HG02798 (cell line): ENCODE results near the gene DUSP16.
"Not testable (repeated sequence)": the region's sequence is repeated elsewhere in the genome, so short reads cannot be mapped to it uniquely, and the experiment has no call there.

Source experiments
- ATAC-seq: cut with Tn5 transposase; IDR thresholded peaks from one replicate; pipeline ENCODE4 v1.9.1; 2021; ENCODE audit warnings: mild to moderate bottlenecking; ENCODE audit not compliant: unreplicated experiment, poor library complexity

The DUSP16 gene

GRCh38 chr12:12474931-12475795, 87.5 kb downstream of the DUSP16 start:
- ATAC-seq: peak; percentile 94

DNA sequence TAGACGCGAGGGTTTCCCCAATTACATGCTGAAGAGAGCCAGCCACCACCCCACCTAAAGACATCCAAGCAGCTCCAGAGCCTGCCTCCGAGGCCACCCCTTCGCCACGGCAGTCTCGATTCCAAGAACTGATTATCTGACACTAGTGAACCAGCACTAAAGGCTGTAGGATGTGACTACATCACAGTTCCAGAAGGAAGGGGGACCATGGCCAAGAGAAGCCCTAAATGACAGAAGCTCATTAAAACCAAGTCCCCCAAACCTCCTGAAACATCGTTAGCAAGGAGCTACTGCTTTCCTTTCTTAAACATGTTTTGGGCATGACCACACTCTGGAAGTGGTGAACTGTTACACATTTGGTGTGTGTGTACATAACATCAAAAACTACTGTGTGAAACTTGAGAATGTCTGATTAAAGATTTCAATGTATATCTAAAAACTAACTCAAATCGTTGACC, 88.2 kb downstream of the DUSP16 start:
- ATAC-seq: peak; percentile 17

DNA sequence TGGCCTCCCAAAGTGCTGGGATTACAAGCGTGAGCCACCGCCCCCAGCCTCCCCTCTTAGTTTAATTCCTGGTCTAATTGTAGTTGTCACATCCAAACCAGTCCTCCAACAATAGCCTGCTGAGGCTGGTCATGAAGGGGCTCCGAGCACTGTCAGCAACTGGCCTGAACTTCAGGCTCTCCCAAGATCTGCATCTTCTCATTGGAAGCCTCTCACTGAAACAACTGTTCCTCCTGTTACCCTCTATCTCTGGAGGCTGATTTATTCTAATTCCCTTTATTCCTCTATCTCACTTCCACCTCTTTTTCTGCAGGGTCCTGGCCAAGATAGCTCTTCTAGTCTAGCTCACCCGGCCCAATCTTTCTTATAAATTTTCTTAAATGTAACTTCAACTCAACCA, 89.4 kb downstream of the DUSP16 start:
- ATAC-seq: no peak

DNA sequence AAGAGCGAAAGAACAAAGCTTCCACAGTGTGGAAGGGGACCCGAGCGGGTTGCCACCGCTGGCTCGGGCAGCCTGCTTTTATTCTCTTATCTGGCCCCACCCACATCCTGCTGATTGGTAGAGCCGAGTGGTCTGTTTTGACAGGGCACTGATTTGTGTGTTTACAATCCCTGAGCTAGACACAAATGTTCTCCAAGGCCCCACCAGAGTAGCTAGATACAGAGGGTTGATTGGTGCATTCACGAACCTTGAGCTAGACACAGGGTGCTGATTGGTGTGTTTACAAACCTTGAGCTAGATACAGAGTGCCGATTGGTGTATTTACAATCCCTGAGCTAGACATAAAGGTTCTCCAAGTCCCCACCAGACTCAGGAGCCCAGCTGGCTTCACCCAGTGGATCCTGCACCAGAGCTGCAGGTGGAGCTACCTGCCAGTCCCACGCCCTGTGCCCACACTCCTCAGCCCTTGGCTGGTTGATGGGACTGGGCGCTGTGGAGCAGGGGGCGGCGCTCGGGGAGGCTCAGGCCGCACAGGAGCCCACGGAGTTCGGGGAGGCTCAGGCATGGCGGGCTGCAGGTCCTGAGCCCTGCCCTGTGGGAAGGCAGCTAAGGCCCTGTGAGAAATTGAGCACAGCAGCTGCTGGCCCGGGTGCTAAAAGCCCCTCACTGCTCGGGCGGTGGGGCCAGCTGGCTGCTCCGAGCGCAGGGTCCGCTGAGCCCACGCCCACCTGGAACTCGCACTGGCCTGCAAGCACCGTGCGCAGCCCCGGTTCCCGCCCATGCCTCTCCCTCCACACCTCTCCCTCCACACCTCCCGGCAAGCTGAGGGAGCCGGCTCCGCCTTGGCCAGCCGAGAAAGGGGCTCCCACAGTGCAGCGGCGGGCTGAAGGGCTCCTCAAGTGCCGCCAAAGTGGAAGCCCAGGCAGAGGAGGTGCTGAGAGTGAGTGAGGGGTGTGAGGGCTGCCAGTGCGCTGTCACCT, 90.4 kb downstream of the DUSP16 start:
- not testable (repeated sequence) for ATAC-seq

DNA sequence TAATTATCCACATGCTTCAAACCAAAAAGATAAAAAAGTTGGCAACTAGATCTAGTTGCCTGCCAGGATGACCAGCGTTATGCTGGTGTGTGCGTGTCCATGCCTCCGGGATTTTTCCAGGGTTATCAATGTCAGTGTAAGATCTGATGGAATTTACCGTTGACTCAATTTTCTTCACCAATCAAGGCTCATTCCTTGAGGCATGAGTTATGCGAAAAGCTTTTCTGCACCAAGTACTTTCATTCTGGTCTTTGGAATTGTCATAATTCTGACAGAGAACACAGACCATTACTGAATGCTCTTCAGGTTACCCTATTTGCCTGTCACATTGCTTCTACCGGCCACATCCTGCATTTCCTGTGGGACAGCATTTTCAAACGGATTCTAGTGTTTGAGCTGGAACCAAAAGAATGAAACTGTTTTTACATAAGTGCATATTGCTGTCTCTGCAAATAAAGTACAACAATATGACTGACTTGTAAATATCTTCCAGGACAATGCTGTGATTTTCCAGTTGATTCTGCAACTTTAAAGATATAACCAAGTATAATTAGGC, 91.8 kb downstream of the DUSP16 start:
- no peak for ATAC-seq

GRCh38 chr12:12469386-12469785, 93.3 kb downstream of the DUSP16 start:
- ATAC-seq: no peak

DNA sequence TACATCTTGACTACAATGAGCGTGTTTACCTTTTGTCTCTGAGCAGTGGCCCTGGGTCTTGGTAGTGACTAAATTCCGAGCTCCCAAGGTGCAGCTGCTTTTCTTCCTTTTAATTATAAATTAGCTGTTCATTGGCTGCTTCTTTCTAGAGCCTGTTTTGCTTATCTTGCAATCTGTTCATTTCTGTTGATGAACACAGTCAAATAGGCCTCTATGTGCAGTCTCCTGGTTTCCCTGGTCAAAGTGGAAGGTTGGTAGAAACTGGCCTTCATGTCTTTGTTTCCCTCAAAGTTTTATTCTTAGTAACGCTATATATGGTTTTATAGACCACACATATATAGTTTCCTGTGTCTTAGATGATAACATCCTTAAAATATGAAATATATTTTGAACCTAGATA, 94.1 kb downstream of the DUSP16 start:
- no peak for ATAC-seq

GRCh38 chr12:12467688-12468261, 94.9 kb downstream of the DUSP16 start:
- no peak for ATAC-seq

DNA sequence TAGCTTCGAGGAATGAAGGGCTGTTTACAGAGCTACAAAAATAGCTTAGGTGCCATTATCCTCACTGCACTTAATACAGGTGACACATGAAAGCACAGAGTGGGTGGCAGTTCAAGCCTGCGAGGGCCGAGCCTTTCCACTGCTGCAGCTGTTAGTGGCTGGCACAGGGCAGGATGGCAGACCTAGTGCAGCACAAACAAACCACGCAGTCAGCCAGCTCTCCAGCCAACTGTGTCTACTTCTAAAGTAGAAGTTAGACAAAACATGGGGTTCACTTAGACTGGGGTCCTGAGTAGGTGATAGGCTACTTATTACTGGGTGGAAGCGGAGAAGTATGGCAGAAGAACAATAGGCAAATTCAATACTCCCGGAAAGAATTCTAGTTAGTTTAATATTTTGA, 95.4 kb downstream of the DUSP16 start:
- ATAC-seq: no peak

DNA sequence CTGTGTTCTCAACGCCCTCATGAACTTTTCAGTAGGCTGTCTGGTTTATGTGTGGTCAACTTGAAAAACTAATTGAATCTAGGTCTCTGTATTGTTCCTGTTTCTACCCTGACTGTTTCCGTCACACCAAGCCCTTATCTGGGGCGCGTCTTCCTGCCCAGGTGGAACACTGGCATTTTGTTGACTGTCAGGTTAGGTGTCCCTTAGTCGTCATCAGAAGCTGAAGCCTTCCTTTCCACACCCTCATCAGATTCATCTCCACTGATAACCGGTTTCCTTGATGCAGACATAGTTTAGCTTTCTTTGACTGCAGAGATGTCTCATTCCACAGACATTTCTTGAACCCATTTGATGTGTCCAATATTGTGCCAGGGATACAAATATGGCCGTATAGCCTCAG, 96.5 kb downstream of the DUSP16 start:
- no peak for ATAC-seq

DNA sequence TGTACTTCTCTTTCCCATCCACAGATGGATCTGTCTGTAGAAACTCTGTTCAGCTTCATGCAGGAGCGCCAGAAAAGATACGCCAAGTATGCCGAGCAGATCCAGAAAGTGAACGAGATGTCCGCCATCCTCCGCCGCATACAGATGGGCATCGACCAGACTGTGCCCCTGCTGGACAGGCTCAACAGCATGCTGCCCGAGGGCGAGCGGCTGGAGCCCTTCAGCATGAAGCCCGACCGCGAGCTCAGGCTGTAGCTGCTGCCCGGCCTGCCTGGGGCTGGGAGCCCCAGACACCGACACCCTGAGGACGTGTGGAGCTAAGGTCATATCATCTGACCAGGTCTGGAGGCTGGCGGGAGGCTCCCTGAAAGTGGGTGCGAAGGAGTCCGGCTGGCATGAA, 97.1 kb downstream of the DUSP16 start:
- ATAC-seq: no peak

GRCh38 chr12:12461923-12462315, 100.7 kb downstream of the DUSP16 start:
- ATAC-seq: no peak

DNA sequence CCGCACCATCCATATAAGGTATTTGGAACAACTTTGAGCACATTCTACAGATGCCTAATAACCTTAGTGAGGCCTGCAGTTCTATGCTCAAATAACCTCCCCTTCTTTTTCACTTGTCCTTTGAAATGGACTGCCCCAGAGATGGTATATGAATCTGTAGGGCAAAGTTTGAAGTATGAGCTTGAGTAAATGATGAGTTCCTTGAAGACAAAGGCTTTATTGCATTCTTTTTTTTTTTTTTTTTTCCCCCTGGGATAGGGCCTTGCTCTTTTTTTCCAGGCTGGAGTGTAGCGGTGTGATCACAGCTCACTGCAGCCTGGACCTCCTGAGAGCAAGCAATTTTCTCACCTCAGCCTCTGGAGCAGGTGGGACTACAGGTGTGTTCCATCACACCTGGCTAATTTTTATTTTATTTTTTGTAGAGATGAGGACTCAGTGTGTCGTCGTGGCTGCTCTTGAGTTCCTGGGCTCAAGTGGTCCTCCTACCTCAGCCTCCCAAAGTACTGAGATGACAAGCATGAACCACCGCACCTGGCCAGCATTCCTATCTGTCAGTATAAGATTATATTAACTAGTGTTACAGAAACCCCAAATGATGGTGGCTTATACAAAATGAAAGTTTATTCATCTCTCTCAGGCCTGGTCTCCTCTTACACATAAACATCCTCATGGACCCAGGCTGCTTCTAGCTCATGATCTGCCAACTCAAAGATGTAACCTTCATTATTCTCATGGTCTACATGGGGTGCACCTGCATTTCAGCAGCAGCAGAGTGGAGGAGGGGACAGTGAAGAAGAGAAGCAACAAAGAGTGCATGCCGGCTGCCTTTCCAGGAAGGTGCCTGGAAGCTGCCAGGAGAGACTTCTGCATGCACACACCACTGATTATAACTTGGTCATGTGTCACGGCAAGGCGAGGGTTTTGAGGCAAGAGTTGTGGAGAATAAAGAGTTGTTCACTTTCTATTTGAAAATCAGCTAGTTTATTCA, 101.4 kb downstream of the DUSP16 start:
- ATAC-seq: no peak

- ATAC-seq: no peak
Observed at GRCh38 chr12:12456637-12457036, 106.0 kb downstream of the DUSP16 start.

DNA sequence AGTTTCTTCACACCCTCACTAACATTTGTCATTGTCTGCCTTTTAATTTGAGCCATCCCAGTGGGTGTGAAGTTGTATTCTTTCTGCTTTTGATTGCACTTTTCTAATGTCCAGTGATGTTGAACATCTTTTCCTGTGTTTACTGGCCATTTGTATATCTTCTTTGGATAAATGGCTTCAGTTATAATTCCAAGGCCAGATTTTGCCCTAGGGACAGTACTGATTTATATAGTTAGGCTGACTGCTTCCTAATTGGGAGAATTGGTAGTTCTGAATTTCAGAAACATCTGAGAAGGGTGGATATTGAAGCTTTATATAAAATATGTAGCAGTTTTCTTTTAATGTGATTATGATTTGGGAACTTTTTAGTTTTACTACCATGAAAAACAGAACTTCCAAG, 108.3 kb downstream of the DUSP16 start:
- ATAC-seq: no peak

GRCh38 chr12:12453635-12454034, 109.0 kb downstream of the DUSP16 start:
- no peak for ATAC-seq

- ATAC-seq: no peak
Observed at GRCh38 chr12:12452326-12452902, 110.2 kb downstream of the DUSP16 start.

DNA sequence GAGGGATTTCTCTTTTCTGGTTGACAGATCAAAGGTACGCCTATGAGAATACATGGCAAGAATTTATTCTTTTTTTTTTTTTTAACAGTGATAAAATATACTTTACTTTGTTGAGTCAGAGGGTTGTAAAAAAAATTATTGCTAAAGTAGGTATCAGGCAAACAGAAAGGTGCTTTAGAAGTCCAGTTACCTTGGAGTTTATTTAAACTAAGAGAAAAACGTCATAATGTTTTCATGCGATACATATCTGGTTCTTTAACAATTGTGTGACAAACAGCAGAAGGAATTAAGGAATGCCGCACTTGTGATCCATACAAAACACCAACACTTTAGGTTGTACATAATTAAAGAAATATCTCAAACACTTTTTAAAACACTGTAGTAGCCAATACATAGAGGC, 111.6 kb downstream of the DUSP16 start:
- no peak for ATAC-seq

DNA sequence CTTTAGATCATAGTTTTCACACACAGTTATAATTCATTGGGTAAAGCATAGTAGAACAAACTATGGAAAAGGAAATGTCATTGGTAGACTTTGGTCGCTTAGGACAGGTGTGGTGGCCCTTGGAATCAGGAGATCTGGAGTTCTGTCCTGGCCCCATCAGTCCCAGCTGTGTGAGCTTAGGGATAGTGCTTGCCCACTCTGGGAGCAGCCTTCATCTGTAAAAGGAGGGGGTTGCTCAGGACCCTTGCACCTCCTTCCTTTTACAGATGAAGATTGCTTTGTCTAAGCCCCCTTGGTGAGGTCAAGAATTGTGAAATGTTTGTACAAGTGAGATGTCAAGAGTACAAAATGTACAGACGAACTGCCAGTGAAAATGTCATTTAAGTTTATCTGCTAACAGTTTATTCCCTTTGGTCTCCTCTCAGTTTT, 112.6 kb downstream of the DUSP16 start:
- ATAC-seq: no peak
